Posterior vena cava (tissue), 2 donors: ENCODE data around the gene NR2F6. TPM values are rescaled to one million over a fixed set of nuclear protein-coding genes. Genes with fewer than 3 reads are reported as not detected.
A peak's percentile ranks its signal among the peaks of the same experiment; 100 is the strongest.

Source experiments
- DNase-seq: peaks from one replicate; pipeline ENCODE4 v3.0.0-alpha.2; 2020; ENCODE audit warnings: low spot score
- intact Hi-C, 2 donors: fragments of 100-400 bp; cut with DNase I; formaldehyde crosslinking; loops; one replicate each; pipeline versions ENCODE4 v1.14.1 to v1.14.2; 2022 to 2023
- total RNA-seq, 2 donors: library from RNA; stranded (reverse); fragmentation: NEBNext Ultra II Directional; extraction: Animal tissue kit (Norgen Biotek cat#: 25700); gene quantifications; one replicate each; pipeline ENCODE4 v1.2.1, GENCODE V29; 2021
- donor health status: DM: yes; HTN: yes; CAD: no.
- donor health status: DM: yes; HTN: yes; CAD: no.

NR2F6 gene
- total RNA-seq, 2 donors from 2014 or later, result 21.2 to 22.8 TPM

GRCh38 chr19:17220207-17220758 is 25.4 kb downstream of the NR2F6 start:
- DNase-seq, result peak; percentile 88
- intact Hi-C loops, result loop anchor here in 1 of 2 donors (5.0 kb wide), 1 partner anchor 153 kb away; no protein-coding TSS in a partner anchor

DNA sequence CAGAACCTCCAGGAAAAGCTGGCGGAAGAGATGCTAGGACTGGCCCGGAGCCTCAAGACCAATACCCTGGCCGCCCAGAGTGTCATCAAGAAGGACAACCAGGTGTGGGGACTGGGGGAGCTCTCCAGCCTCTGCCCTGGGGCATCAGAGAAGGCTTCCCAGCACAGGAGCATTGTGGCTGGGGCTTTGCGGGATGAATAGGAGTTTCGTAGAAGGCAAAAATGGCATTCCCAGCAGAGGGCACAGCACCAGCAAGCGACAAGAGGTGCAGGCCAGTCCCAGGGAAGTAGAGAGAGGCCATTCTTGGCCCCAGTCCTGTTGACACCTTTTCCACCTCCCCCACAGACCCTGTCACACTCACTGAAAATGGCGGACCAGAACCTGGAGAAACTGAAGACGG is 26.4 kb downstream of the NR2F6 start:
- intact Hi-C loops, result no loop called here
- no peak for DNase-seq

DNA sequence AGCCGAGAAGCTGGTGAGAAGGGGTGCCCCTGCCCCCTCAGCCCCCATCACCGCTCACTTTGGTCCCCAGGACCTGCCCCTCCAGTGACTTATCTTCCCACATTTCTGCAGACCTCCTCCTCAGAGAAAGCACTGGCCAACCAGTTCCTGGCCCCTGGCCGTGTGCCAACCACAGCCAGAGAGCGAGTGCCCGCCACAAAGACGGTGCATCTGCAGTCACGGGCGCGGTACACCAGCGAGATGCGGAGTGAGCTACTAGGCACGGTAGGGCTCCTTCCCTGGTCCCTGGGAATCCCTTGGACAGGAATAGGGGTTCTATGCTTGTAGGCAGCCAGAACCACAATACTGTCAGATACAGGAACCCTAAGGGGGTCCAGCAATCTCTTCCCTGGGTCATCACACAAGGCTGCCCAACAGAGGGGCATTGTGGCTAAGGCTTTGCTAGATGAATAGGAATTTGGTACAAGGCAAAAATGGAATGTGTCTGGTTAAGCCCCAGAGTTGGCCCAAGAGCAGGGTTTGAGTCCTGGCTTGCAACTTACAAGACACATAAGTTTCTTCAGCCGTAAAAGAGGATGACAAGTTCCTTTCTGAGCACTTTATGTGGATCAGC is 29.6 kb downstream of the NR2F6 start:
- intact Hi-C loops, result no loop called here
- DNase-seq, result no peak

GRCh38 chr19:17215127-17215971 is 30.4 kb downstream of the NR2F6 start, which contains the start of gene USE1:
USE1 (plus strand) TSS chr19:17215357; CDS start chr19:17215406, 49 bp downstream.
- intact Hi-C loops, result no loop called here

GRCh38 chr19:17214508-17215126 is 31.1 kb downstream of the NR2F6 start:
- intact Hi-C loops, result no loop called here
- DNase-seq, result no peak

More at GRCh38 chr19:17215127-17215971, 30.4 kb downstream of the NR2F6 start, which contains the start of gene USE1:
- DNase-seq, result peak; percentile 97

DNA sequence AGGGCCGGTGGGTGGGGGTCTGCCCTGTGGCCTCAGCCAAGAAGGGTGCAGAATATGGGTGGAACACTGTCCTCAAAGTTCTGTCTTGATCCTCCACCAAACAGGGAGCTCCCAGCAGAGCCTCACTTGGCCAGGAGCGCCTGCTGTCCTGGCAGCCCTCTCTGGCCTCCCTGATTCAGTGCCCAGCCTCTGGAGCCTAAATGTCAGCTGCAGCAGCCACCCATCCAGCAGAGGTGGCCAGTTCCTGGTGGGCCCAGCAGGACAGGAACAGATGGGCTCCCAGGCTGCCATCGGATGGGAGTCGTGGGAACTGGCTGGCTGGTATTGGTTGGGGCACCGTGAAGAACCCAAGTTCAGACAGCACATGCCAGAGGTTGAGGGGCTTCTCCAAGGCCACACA is 32.4 kb downstream of the NR2F6 start:
- intact Hi-C loops, result no loop called here
- no peak for DNase-seq

- no peak for DNase-seq
- intact Hi-C loops, result loop anchor here in 1 of 2 donors (1.0 kb wide), 1 partner anchor 23 kb away; no protein-coding TSS in a partner anchor
These were observed 33.9 kb downstream of the NR2F6 start for GRCh38 chr19:17211547-17212446.

DNA sequence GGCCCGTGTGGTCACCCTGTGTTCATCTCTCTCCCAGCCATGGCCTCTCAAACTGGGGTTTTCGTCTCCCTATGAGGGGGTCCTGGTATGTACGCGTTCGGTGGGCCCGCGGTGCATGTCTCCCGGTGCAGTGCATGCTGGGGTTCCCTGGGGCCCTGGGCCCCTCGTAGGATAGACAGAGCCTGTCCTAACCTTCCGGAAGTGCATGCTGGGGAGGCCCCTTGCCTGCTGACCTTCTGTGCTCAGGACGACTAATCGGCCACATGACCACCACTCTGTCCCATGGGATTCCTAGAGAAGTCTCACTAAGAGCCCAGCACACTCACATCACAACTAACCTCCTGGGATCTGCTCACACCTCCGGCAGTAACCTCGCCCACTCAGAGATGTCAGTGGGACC is 35.4 kb downstream of the NR2F6 start:
- intact Hi-C loops, result no loop called here

DNA sequence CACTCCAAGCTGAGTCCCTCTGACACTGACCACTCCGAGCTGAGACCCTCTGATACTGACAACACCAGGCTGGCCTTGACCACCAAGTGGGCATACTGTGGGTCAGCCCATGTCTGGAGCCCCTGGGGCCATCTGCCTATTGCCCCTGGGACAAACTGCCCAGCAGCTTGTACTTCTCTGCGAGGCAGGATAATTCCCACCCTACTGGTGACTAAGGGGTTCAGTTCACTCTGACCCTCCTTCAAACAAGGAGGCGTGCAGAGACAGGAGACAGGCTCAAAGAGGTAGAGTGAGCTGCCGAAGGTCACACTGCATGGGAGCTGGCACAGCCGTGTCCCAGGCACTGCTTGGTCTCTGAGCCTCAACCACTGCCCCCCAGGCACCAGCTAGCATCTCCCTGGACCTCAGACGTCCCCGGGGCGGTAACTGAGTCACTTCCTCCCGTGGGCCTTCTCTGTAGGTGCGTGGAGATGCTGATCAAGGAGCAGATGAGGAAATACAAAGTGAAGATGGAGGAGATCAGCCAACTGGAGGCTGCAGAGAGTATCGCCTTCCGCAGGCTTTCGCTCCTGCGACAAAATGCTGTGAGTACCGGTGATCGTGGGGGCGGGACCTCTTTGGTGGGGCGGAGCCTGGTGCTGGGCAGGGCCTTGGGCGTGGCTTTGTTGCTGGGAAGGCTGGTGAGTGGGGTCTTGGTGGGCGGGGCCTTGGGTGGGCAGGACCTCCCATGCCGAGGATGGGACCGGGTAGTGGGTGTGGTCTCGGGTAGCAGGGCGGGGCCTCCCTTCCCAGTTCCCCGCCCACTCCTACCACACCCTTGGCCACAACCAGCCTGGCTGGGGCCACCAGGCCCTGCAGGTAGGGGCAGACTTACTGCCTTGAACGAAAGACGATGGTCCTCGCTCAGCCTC is 36.3 kb downstream of the NR2F6 start:
- DNase-seq, result no peak
- intact Hi-C loops, result loop anchor here in 1 of 2 donors (5.0 kb wide), 1 partner anchor 73 kb away; the partner anchor contains the start of gene ANKLE1

More for the DNA sequence above, 35.4 kb downstream of the NR2F6 start:
- DNase-seq, result no peak

GRCh38 chr19:17206736-17207581 is 38.8 kb downstream of the NR2F6 start:
- peak; percentile 79 for DNase-seq
- intact Hi-C loops, result loop anchor here in 1 of 2 donors (5.0 kb wide), 1 partner anchor 75 kb away; the partner anchor contains the start of gene ANKLE1

GRCh38 chr19:17205237-17206140 is 40.2 kb downstream of the NR2F6 start:
- intact Hi-C loops, result loop anchor here in 1 of 2 donors (5.0 kb wide), 1 partner anchor 77 kb away; the partner anchor contains the start of gene ANKLE1
- DNase-seq, result no peak

DNA sequence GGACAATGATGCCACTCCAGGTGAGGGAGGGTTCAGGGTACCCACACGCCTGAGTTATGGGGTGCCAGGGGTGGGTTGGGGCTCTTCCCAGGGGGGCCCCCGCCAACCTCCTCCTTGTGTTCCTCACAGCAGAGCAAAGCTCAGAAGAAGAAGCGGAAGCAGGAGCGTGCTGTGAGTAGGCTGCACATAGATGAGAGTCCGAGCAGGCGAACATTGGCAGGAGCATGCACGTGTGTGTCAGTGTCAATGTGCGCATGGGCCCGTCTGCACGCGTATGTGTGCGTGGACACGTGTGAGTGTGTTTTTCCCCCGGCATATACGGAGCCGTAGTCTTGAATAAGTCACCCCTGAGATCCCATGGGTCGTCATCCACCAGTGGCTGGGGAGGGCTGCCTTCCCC is 43.0 kb downstream of the NR2F6 start:
- intact Hi-C loops, result no loop called here
- DNase-seq, result no peak

DNA sequence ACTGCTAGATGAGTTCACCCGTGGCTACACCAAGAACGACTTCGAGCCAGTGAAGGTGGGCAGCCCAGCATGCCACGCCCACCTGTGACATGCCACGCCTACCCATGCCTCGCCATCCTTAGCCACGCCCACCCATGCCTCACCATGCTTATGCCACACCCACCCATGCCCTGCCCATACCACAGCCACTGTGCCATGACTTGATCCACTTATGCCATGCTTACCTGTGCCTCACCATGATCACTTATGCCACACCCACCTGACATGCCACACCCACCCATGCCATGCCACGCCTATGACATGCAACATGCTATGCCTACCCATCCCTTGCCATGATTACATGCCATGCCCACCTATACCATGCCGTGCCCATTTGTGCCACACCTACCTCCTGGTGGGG is 43.5 kb downstream of the NR2F6 start:
- intact Hi-C loops, result no loop called here
- no peak for DNase-seq

GRCh38 chr19:17200408-17201079 is 45.2 kb downstream of the NR2F6 start:
- intact Hi-C loops, result no loop called here
- no peak for DNase-seq

- intact Hi-C loops, result no loop called here
- DNase-seq, result no peak
These were observed 48.1 kb downstream of the NR2F6 start for GRCh38 chr19:17197666-17198065.
